IPS DF 6.9 (cell line): ENCODE results near the gene ABLIM2.
A peak's percentile ranks its signal among the peaks of the same experiment; 100 is the strongest.

Experiments used
- DNase-seq: peaks from one replicate; pipeline ENCODE4 v3.0.0-alpha.2; 2013; ENCODE audit warnings: low read depth, low spot score
- H3K27ac ChIP-seq: one replicate; pipeline ENCODE4 v1.5.1; 2013; ENCODE audit warnings: low read length, control low read depth
- H3K27me3 ChIP-seq: 2 replicates; pipeline ENCODE4 v1.6.1; 2013; ENCODE audit warnings: mild to moderate bottlenecking, low read length; ENCODE audit not compliant: control insufficient read depth, insufficient read depth
- H3K36me3 ChIP-seq: 2 replicates; pipeline ENCODE4 v1.6.1; 2013; ENCODE audit warnings: low read length; ENCODE audit not compliant: control insufficient read depth, insufficient read depth
- H3K4me1 ChIP-seq: 2 replicates; pipeline ENCODE4 v1.6.1; 2013; ENCODE audit warnings: low read length; ENCODE audit not compliant: control insufficient read depth, insufficient read depth
- H3K4me3 ChIP-seq: 2 replicates; pipeline ENCODE4 v1.5.1; 2013; ENCODE audit warnings: mild to moderate bottlenecking, low read length
- H3K9me3 ChIP-seq: 2 replicates; pipeline ENCODE4 v1.6.1; 2013; ENCODE audit warnings: low read length, inconsistent platforms; ENCODE audit not compliant: control insufficient read depth, insufficient read depth
- WGBS: extraction: QIAGEN DNeasy Blood & Tissue Kit; methylation state at CpG from one replicate; pipeline ENCODE4 v1.1.7; 2013; ENCODE audit warnings: mixed read lengths, missing lambda C conversion rate; ENCODE audit not compliant: insufficient read length, insufficient coverage; 5-methylcytosine and 5-hydroxymethylcytosine counted together

Gene ABLIM2

DNA sequence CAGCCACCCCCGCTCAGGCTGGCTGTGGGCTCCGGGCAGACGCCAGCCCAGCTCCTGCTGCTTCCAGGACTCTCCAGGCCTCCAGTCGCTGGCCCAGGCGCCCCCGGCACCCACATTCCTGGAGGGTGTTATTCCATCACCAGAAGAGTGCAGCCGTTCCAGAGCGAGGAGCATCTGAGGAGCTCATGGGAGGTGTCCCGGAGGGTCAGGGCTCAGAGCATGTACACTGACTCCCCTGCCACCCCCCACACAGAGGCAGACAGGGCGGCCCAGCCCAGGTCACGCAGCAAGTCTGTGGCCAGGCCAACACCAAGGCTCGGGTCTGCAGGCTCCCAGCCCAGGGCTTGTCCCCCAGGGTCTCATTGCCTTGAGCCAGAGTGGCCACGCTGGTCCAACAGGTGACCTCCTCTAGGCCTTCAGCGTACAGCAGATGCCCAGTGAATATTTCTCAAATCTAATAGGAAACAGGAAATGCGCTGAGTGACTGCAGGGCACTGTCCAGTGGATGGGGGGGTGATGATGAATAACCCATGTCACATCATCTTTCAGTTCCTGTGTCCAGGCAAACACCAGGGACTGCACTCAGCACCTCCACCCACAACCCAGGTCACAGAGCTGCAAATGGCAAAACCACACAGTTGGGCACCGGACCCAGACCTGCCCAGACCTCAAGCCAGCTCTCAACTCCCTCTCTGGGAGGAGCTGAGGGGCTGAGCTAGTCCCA, 37.2 kb downstream of the ABLIM2 start:
- H3K27me3 ChIP-seq, result no peaks in the 10 kb centered on the region
- no peaks in the 10 kb centered on the region; the same call in 1 of the 2 replicates for H3K4me1 ChIP-seq
- H3K27ac ChIP-seq, result no peak overlapping the region
- H3K9me3 ChIP-seq, result no peaks in the 10 kb centered on the region
- WGBS, result no CpG with 5 or more reads among the region's 16 CpGs
- DNase-seq, result no peak
- H3K36me3 ChIP-seq, result no peaks in the 10 kb centered on the region
- no peak overlapping the region for H3K4me3 ChIP-seq

DNA sequence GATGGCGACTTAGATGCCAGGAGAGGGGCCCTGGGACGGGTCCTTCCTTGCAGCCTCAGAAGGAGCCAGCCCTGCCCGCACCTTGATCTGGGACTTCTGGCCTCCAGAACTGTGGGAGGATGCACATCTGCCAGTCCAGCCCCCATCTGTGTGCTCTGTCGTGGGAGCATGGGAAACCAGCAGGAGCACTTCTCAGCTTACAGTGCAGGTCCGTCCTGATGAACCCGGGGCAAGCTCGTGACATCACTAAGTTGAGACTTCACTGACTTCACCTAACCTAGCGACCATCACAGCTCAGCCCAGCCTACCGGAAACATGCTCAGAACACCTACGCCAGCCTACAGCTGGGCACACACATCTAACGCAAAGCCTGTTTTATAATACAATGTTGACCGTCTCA, 38.1 kb downstream of the ABLIM2 start:
- Histone ChIP-seq H3K9me3 (no peaks in the 10 kb centered on the region), H3K4me3 (no peak overlapping the region), H3K4me1 (no peaks in the 10 kb centered on the region), H3K27ac (no peak overlapping the region), H3K27me3 (no peaks in the 10 kb centered on the region), H3K36me3 (no peaks in the 10 kb centered on the region)
- no CpG with 5 or more reads among the region's 12 CpGs for WGBS
- no peak for DNase-seq

DNA sequence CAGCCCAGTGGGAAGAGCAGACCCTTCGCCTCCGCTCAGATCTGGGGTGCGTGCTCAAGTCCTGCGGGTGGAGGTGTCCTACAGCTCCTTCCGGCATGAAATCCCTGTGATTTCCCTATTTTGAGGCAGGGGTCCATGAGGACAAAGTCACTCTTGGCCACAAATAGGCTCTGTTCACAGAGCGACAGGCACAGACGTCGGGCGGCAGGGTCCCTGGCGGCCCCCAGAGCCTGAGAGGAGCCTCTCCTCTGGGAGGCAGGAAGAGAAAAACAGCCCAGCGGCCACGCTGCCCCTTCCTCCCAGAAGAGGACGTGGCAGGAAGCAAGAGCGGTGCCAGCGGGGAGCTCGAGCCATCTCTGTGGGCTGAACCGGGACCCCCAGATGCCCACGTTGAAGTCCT, 38.7 kb downstream of the ABLIM2 start:
- Histone ChIP-seq H3K4me3 (no peak overlapping the region), H3K27me3 (no peaks in the 10 kb centered on the region), H3K36me3 (no peaks in the 10 kb centered on the region), H3K4me1 (no peaks in the 10 kb centered on the region), H3K27ac (no peak overlapping the region), H3K9me3 (no peaks in the 10 kb centered on the region)
- WGBS, result no CpG with 5 or more reads among the region's 18 CpGs
- no peak for DNase-seq

DNA sequence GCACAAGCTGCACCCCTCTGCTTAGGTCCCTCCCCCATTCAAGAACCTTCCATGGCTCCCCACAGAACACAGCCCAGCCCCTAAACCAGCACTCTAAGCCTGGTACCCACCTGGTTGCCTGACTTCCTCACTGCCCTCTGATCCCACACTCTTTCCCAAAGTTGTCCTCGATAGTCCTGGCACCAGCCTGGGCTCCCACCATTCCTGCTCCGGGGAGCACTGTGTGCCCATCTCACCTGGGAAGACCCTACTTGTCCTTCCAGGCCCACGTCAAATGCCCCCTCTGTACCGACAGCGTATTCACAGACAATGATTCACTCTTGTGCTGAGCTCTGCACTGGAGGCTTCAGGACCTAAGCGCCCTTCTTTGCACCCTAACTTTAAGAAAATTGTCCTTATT, 40.1 kb downstream of the ABLIM2 start:
- WGBS, result no CpG with 5 or more reads among the region's 6 CpGs
- H3K4me3 ChIP-seq, result no peak overlapping the region
- no peaks in the 10 kb centered on the region for H3K9me3 ChIP-seq
- no peak overlapping the region for H3K27ac ChIP-seq
- no peaks in the 10 kb centered on the region for H3K27me3 ChIP-seq
- H3K36me3 ChIP-seq, result no peaks in the 10 kb centered on the region
- no peaks in the 10 kb centered on the region for H3K4me1 ChIP-seq
- DNase-seq, result no peak

DNA sequence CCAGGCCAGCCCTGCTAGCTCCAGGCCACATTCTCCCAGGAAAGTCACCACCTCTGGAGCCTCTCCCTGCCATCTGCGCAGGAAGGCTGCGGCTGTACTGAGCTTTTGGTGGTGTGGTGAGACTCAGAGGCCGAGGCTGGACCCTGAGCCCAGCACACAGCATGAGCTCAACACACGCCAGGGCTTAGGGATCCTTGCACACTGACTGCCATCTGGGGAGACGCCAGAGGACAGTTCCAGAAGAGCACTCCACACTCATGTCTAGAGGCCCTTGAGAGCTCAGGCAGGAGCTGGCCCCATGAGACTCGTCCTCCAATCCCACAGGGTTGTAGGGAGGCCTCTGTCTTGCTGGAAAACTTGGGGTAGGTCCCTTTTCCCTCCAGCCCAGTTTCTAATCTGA, 40.6 kb downstream of the ABLIM2 start:
- no CpG with 5 or more reads among the region's 6 CpGs for WGBS
- Histone ChIP-seq H3K4me3 (no peak overlapping the region), H3K27me3 (no peaks in the 10 kb centered on the region), H3K36me3 (no peaks in the 10 kb centered on the region), H3K9me3 (no peaks in the 10 kb centered on the region), H3K27ac (no peak overlapping the region), H3K4me1 (no peaks in the 10 kb centered on the region)
- no peak for DNase-seq

DNA sequence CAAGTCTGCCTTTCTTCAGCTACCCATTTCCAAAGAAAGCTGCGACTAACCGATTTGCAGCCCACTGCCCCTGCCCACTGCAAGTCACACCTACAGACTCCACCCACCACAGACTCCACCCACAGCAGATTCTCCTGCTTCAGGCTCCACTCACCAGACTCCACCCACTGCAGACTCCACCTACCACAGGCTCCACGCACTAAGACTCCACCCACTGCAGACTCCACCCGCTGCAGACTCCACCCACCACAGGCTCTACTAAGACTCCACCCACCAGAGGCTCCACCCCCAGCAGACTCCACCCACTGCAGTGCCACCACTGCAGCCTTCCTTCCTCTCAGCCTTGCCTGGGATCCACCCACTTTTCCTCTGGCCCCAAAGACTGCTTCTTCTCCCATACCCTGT, 41.3 kb downstream of the ABLIM2 start:
- no CpG with 5 or more reads among the region's 4 CpGs for WGBS
- peak; percentile 39 for DNase-seq
- Histone ChIP-seq H3K9me3 (no peaks in the 10 kb centered on the region), H3K4me1 (peaks cover 3% of the 10 kb centered on the region; the same call in 1 of the 2 replicates), H3K4me3 (no peak overlapping the region), H3K36me3 (no peaks in the 10 kb centered on the region), H3K27ac (no peak overlapping the region), H3K27me3 (no peaks in the 10 kb centered on the region)

DNA sequence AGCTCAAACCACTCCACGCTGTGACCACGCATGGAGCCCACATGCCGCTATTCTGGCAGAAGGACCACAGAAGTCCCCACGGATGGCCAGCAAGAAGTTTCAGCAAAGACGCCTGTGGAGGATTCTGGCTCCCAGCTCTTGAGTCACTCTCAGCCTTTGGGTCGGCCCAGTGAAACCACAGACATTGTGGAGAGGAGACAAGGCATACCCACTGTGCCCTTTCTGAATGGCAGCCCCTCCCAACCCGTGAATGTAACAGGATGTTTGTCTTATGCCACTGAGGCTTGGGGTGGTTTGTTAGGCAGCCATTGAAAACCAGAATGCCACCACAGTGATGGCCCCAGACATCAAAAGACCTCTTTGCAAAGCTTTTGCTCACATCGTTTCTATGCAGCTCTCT, 42.7 kb downstream of the ABLIM2 start:
- Histone ChIP-seq H3K4me1 (peaks cover 6% of the 10 kb centered on the region; the same call in 1 of the 2 replicates), H3K27me3 (no peaks in the 10 kb centered on the region), H3K4me3 (no peak overlapping the region), H3K27ac (no peak overlapping the region), H3K36me3 (no peaks in the 10 kb centered on the region), H3K9me3 (no peaks in the 10 kb centered on the region)
- no CpG with 5 or more reads among the region's 8 CpGs for WGBS
- no peak for DNase-seq

DNA sequence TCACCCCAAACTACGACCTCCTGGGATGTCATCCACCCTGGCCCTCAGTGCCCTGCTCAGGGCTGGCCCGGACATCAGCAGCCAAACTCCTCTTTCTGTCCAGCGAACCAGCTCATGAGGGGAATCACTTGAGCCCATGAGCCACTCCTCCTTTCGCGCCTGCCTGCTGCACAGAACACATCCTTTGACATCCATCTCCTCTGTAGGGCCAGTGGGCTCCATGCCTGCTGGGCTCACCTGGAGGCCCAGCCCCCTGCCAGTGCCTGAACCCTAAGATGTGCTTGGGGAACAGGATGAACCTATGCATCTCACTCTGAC, 43.5 kb downstream of the ABLIM2 start:
- Histone ChIP-seq H3K9me3 (no peaks in the 10 kb centered on the region), H3K27ac (no peak overlapping the region), H3K36me3 (no peaks in the 10 kb centered on the region), H3K27me3 (no peaks in the 10 kb centered on the region), H3K4me3 (no peak overlapping the region), H3K4me1 (peaks cover 9% of the 10 kb centered on the region; the same call in 1 of the 2 replicates)
- WGBS, result no CpG with 5 or more reads among the region's 5 CpGs
- no peak for DNase-seq

DNA sequence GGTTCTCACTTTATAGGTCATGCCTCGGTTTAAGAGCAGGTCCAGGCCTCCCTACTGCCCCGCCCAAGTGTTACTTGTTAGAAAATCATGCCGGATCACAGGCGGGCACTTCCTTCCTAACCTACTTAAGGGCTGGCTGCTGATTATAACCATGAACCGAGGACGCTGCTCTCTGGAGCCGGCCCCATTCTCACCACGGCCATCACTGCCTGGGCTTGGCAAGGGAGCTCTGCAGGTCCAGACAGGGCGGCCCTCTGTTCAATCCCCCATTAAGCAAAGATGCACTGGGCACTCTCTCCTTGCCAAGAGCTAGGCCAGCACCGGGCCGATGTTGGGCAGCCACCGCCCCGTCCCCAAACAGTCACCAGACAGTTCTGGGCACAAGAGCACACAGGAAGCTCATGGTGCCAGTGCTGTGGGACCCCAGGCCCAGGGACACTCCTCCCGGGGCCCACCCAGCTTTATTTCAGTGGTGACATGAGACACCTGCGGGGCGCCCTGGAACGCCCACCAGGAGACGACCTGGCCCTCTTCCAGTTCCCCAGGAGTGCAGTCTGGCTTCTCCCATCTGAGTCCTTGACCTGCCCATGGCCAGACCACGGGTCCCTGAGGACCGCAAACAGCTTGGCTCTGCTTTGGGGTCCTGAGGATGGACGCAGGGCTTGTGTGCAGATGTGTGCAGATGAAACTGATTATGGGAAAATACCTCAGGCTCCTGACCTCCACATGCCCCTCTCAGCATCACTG, 44.0 kb downstream of the ABLIM2 start:
- H3K27me3 ChIP-seq, result no peaks in the 10 kb centered on the region
- H3K36me3 ChIP-seq, result no peaks in the 10 kb centered on the region
- H3K9me3 ChIP-seq, result no peaks in the 10 kb centered on the region
- WGBS, result no CpG with 5 or more reads among the region's 21 CpGs
- DNase-seq, result no peak
- H3K4me3 ChIP-seq, result no peak overlapping the region
- H3K27ac ChIP-seq, result no peak overlapping the region
- H3K4me1 ChIP-seq, result peaks cover 11% of the 10 kb centered on the region; the same call in 1 of the 2 replicates

DNA sequence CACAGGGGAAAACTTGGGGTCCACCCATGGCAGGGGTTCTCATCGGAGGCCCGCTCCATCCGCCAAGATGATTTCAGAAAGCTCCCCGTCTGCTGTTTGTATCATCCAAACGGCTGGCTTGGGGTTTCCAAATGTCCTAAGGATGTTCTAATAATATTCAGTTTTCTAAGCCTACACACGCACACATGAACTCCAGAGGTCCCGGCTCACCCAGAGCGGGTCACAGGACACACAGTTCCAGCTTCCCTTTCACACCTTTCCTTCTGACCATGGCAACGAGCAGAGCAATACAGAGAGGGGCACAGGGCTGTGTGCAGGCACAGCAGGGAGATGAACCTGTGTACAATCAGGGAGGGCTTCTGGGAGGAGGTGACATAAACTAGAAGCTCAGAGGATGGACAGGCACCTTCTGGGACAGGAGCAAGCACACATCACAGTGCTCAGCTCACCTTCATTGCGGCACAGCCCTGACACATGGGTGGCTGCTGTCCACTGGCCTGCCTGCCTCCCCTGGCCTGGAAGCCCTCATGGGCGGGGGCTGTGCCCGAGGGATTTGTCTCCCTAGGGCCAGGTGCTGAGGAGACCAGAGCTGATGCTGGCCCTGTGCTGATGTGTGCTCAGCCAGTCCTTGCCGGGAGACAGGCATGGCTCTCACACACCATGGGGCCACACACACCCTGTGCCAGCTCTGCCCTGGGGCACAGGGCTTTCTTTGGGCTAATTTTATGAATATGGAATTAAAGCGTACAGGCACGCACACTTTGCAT, 44.8 kb downstream of the ABLIM2 start:
- no peak for DNase-seq
- peaks cover 11% of the 10 kb centered on the region; the same call in 1 of the 2 replicates for H3K4me1 ChIP-seq
- H3K9me3 ChIP-seq, result no peaks in the 10 kb centered on the region
- H3K27ac ChIP-seq, result no peak overlapping the region
- no peaks in the 10 kb centered on the region for H3K27me3 ChIP-seq
- no CpG with 5 or more reads among the region's 15 CpGs for WGBS
- H3K36me3 ChIP-seq, result no peaks in the 10 kb centered on the region
- H3K4me3 ChIP-seq, result no peak overlapping the region
